Measurements from ENCODE around the gene GDPD5. TPM values are rescaled to one million over a fixed set of nuclear protein-coding genes. Genes with fewer than 3 reads are reported as not detected.

The GDPD5 gene
- total RNA-seq, 1 experiment from 2014 or later = 7.8 TPM

DNA sequence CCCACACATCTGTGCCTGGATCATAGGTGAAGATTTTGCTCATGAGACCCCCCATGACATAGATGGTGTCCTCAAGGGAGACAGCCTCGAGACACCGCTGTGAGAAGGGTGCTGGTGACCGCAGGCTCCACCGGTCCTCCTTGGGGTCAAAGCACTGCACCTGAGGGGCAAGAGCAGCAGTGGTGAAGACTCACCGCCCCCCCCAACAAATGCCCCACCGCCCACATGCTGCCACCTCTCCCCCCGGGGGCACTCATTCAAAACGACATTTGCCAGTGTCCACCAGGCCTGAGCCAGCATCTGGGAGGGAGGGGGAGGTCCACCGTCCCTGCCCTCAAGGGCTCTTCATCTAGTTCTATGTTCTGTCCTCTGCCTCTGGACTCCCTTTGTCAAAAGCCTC, 102.0 kb downstream of the GDPD5 start:
- no peak for DNase-seq
- Histone ChIP-seq H2AFZ (ENCODE audit: low read length) (no peak overlapping the region), H2AK5ac (ENCODE audit: insufficient read length, low read length) (no peak overlapping the region), H3K14ac (ENCODE audit: insufficient read depth, low read length) (no peak overlapping the region), H3K9me3 (ENCODE audit: control insufficient read depth, low read depth, low read length) (peaks cover under 1% of the 10 kb centered on the region), H3K18ac (ENCODE audit: insufficient read length, low read depth, low read length) (no peak overlapping the region), H3K27me3 (ENCODE audit: insufficient read depth, low read length) (peaks cover 2% of the 10 kb centered on the region; the same call in 1 of the 2 replicates), H3K4ac (ENCODE audit: low read depth, low read length) (no peak overlapping the region), H2BK12ac (ENCODE audit: insufficient read length, low read depth, low read length) (no peak overlapping the region), H3K23ac (ENCODE audit: insufficient read length, low read depth, low read length) (no peak overlapping the region), H3K79me1 (ENCODE audit: insufficient read depth, low read depth, low read length, poor library complexity, severe bottlenecking) (no peaks in the 10 kb centered on the region), H4K5ac (ENCODE audit: insufficient read length, low read depth, low read length) (no peak overlapping the region), H4K91ac (ENCODE audit: insufficient read length, low read depth, low read length) (no peak overlapping the region), H2BK20ac (ENCODE audit: low read depth, low read length, poor library complexity, severe bottlenecking) (no peak overlapping the region), H3K9ac (ENCODE audit: extremely low read depth, insufficient read length, low read length) (no peak overlapping the region), H3K79me2 (ENCODE audit: insufficient read depth, low read length) (no peaks in the 10 kb centered on the region), H3K27ac (ENCODE audit: insufficient read length, low read depth, low read length) (no peak overlapping the region), H3K23me2 (ENCODE audit: insufficient read length, low read depth, low read length, poor library complexity, severe bottlenecking) (no peaks in the 10 kb centered on the region), H2BK5ac (ENCODE audit: insufficient read length, low read length) (no peak overlapping the region), H3K4me2 (ENCODE audit: insufficient read depth, insufficient read length, low read length) (no peak overlapping the region), H3T11ph (ENCODE audit: low read length) (no peak overlapping the region), H4K20me1 (ENCODE audit: control insufficient read depth, insufficient read depth, insufficient read length) (no peaks in the 10 kb centered on the region), H3K4me1 (ENCODE audit: insufficient read depth, low read length) (no peaks in the 10 kb centered on the region), H3K56ac (ENCODE audit: insufficient read length, low read depth, low read length) (no peak overlapping the region), H2BK15ac (ENCODE audit: low read depth, low read length) (no peak overlapping the region), H4K8ac (replicated peaks; ENCODE audit: insufficient read length, low read depth, low read length) (no peak overlapping the region), H2BK120ac (ENCODE audit: low read depth, low read length, poor library complexity, severe bottlenecking) (no peak overlapping the region)
- Mint-ChIP-seq H3K4me1 (peaks cover 10 to 16% of the 10 kb centered on the region in 2 experiments), H3K36me3 (ENCODE audit: insufficient read depth in 1 of 3, low read depth in 3 of 3) (peaks cover 14 to 18% (median 17%) of the 10 kb centered on the region in 3 experiments), H3K9me3 (peaks cover 5 to 9% of the 10 kb centered on the region in 2 experiments), H3K27me3 (ENCODE audit: low read depth) (peaks cover 15% of the 10 kb centered on the region), H3K4me3 (no peak overlapping the region), H3K27ac (peak overlapping the region in 1 of 3 experiments; percentile 86; a peak in 1 of 7 replicates)
- WGBS (ENCODE audit: extremely low coverage, insufficient read length, low lambda C conversion rate) = no CpG with 5 or more reads among the region's 9 CpGs
- TF ChIP-seq, protein P1, sequence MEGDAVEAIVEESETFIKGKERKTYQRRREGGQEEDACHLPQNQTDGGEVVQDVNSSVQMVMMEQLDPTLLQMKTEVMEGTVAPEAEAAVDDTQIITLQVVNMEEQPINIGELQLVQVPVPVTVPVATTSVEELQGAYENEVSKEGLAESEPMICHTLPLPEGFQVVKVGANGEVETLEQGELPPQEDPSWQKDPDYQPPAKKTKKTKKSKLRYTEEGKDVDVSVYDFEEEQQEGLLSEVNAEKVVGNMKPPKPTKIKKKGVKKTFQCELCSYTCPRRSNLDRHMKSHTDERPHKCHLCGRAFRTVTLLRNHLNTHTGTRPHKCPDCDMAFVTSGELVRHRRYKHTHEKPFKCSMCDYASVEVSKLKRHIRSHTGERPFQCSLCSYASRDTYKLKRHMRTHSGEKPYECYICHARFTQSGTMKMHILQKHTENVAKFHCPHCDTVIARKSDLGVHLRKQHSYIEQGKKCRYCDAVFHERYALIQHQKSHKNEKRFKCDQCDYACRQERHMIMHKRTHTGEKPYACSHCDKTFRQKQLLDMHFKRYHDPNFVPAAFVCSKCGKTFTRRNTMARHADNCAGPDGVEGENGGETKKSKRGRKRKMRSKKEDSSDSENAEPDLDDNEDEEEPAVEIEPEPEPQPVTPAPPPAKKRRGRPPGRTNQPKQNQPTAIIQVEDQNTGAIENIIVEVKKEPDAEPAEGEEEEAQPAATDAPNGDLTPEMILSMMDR (conservative IDR thresholded peaks at IDR 0.05) = no peak
